ENCODE data around the gene KCNJ6.
A peak's percentile ranks its signal among the peaks of the same experiment; 100 is the strongest.

KCNJ6 gene

GRCh38 chr21:37711836-37712568 is 204.3 kb downstream of the KCNJ6 start:
- DNase-seq: peak; percentile 52 to 61

- DNase-seq: no peak
Observed at GRCh38 chr21:37711286-37711829, 204.9 kb downstream of the KCNJ6 start.

- no peak for DNase-seq
Observed at GRCh38 chr21:37710546-37711285, 205.5 kb downstream of the KCNJ6 start.

GRCh38 chr21:37704751-37705150 is 211.5 kb downstream of the KCNJ6 start:
- no peak for DNase-seq

GRCh38 chr21:37702241-37702640 is 214.0 kb downstream of the KCNJ6 start:
- no peak for DNase-seq

GRCh38 chr21:37700641-37701202 is 215.5 kb downstream of the KCNJ6 start:
- peak in 1 of 2 experiments; percentile 22 for DNase-seq

- no peak for DNase-seq
Observed at GRCh38 chr21:37699024-37699775, 217.1 kb downstream of the KCNJ6 start.

GRCh38 chr21:37696936-37697335 is 219.3 kb downstream of the KCNJ6 start:
- no peak for DNase-seq

GRCh38 chr21:37695111-37695510 is 221.1 kb downstream of the KCNJ6 start:
- DNase-seq: no peak

- no peak for DNase-seq
Observed at GRCh38 chr21:37688952-37689659, 227.2 kb downstream of the KCNJ6 start.

GRCh38 chr21:37686991-37687810 is 229.1 kb downstream of the KCNJ6 start:
- no peak for DNase-seq

- DNase-seq: no peak
Observed at GRCh38 chr21:37684547-37684946, 231.7 kb downstream of the KCNJ6 start.

- DNase-seq: no peak
Observed at GRCh38 chr21:37684115-37684493, 232.2 kb downstream of the KCNJ6 start.

- no peak for DNase-seq
Observed at GRCh38 chr21:37683396-37684114, 232.7 kb downstream of the KCNJ6 start.

- no peak for DNase-seq
Observed at GRCh38 chr21:37682966-37683365, 233.3 kb downstream of the KCNJ6 start.

GRCh38 chr21:37677006-37677405 is 239.3 kb downstream of the KCNJ6 start:
- no peak for DNase-seq

GRCh38 chr21:37675202-37675801 is 241.0 kb downstream of the KCNJ6 start:
- peak; percentile 78 for DNase-seq

GRCh38 chr21:37673801-37674575 is 242.3 kb downstream of the KCNJ6 start:
- DNase-seq: no peak

GRCh38 chr21:37671381-37671780 is 244.9 kb downstream of the KCNJ6 start:
- no peak for DNase-seq

Measured in activated T-cell treated with anti-CD3 and anti-CD28 coated beads, Interleukin-2, amount 50 U/mL, for 48 hours (primary cell).